Gastroesophageal sphincter (tissue), 4 donors: ENCODE results near the gene ZNF211. TPM values are rescaled to one million over a fixed set of nuclear protein-coding genes. Genes with fewer than 3 reads are reported as not detected.

Experiments used
- ATAC-seq: fragments of 150-250 bp; one replicate; pipeline ENCODE4 v1.9.1; 2016; ENCODE audit warnings: mild to moderate bottlenecking, moderate library complexity
- H3K27ac ChIP-seq, 4 donors: fragments of 200-600 bp; sonication (generic) in 3 of 4; 1 replicate in 3 of 4; 2 replicates in 1 of 4; pipeline ENCODE4 v1.5.1; 2016 to 2019
- H3K27me3 ChIP-seq: fragments of 200-600 bp; sonication (generic); one replicate; pipeline ENCODE4 v1.5.1; 2019
- H3K36me3 ChIP-seq, 2 donors: fragments of 200-600 bp; sonication (generic); one replicate each; pipeline ENCODE4 v1.5.1; 2019; ENCODE audit warnings: control low read depth in 1 of 2
- H3K4me1 ChIP-seq, 3 donors: fragments of 200-600 bp; sonication (generic); 1 replicate in 2 of 3; 2 replicates in 1 of 3; pipeline ENCODE4 v1.5.1; 2016 to 2019; ENCODE audit warnings: control low read depth in 2 of 3
- H3K4me3 ChIP-seq, 2 donors: fragments of 200-600 bp; sonication (generic); one replicate each; pipeline ENCODE4 v1.5.1; 2019; ENCODE audit warnings: mild to moderate bottlenecking in 1 of 2, moderate library complexity in 1 of 2
- H3K9me3 ChIP-seq, 3 donors: fragments of 200-600 bp; sonication (generic); one replicate each; pipeline ENCODE4 v1.5.1; 2017 to 2019; ENCODE audit warnings: control low read depth in 2 of 3
- CTCF ChIP-seq, 4 experiments: fragments of 200-600 bp in 2 of 4; fragments of 450-650 bp in 2 of 4; sonication (generic) in 1 of 4; IDR thresholded peaks; one replicate each; pipeline ENCODE4 v1.5.1; 2017 to 2019; ENCODE audit warnings: antibody characterized with exemption in 4 of 4, mild to moderate bottlenecking in 2 of 4, moderate library complexity in 2 of 4
- EP300 ChIP-seq: sonication (generic); formaldehyde crosslinking; IDR thresholded peaks from one replicate; pipeline ENCODE4 v1.6.1; 2017; ENCODE audit warnings: antibody characterized with exemption, mild to moderate bottlenecking
- POLR2A ChIP-seq, 2 donors: fragments of 450-650 bp; IDR thresholded peaks; one replicate each; pipeline ENCODE4 v1.6.1; 2017; ENCODE audit warnings: antibody characterized with exemption in 2 of 2, mild to moderate bottlenecking in 2 of 2, moderate library complexity in 1 of 2
- POLR2AphosphoS5 ChIP-seq: sonication (generic); formaldehyde crosslinking; IDR thresholded peaks from one replicate; pipeline ENCODE4 v1.6.1; 2017; ENCODE audit warnings: antibody characterized with exemption
- WGBS, 2 donors: methylation state at CpG; one replicate each; pipeline ENCODE4 v1.1.5; 2018; ENCODE audit warnings: low coverage in 1 of 2; 5-methylcytosine and 5-hydroxymethylcytosine counted together
- total RNA-seq, 4 donors: library from RNA; depleted of rRNA; stranded (reverse); fragments of >200 nt; gene quantifications; one replicate each; pipeline ENCODE4 v1.1.0, GENCODE V29; 2016

Gene ZNF211
- total RNA-seq, 4 donors from 2014 or later, result 8.3 to 16.8 (median 15.3) TPM

DNA sequence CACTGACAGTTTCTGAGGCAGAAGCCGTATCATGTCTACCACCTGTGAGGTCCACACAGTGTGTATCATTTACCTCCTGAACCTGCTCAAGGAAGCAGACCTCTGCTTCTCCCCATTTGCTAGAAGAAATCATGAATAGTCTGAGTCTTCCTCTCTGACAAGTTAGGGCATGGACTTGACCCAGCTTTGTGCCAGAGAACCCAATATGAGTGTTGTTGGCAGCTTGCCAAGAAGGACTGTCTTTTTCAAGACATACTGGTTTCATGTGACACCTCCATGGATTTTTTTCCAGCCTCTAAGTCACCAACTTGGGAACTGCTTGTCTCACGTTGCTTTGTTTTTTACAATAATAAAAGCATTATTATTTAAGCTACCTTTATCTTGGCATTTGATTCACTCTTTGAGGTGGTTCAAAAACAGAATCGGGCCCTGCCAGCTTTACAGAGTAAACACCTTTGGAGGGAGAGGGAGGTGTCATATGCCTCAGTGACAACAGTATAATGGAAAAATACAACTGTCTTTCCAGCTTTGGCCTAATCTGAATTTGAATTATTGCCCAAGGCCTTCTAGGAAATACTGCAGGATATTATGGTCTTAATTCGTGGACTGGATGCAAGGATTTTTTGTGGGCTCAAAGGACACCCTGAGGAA lies 9.6 kb downstream of the ZNF211 start:
- TF ChIP-seq CTCF (IDR thresholded peaks at IDR 0.05) (no peak), POLR2AphosphoS5 (no peak), EP300 (no peak), POLR2A (IDR thresholded peaks at IDR 0.05) (no peak)
- no peak overlapping the region for H3K27ac ChIP-seq
- no peak overlapping the region for H3K4me3 ChIP-seq
- no peaks in the 10 kb centered on the region for H3K27me3 ChIP-seq
- no peaks in the 10 kb centered on the region for H3K4me1 ChIP-seq
- ATAC-seq, result no peak
- 67 to 96% methylated on average over 2 to 3 of the region's 4 CpGs for WGBS, 2 donors
- peaks cover 0 to 68% (median 3%) of the 10 kb centered on the region in 3 donors for H3K9me3 ChIP-seq
- peaks cover 8 to 64% of the 10 kb centered on the region in 2 donors for H3K36me3 ChIP-seq

DNA sequence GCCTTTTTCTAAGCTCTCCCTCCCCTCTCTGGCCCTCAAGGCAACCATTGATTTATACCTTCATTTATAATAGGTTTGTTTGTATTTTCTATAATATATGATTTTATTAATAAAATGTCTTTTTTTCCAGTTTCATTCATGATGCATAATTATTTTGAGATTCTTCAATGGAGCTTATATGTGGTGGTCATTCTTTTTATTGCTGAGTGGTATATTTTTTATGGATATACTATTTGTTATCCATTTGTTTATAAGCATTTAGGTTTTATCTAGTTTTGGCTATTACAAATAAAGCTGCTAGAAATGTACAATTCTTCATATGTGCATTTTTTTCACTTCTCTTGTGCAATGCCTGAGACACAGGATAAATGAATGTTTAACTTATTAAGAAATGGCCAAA lies 10.8 kb downstream of the ZNF211 start:
- H3K9me3 ChIP-seq, result peaks cover 0 to 56% (median 3%) of the 10 kb centered on the region in 3 donors
- no peak for ATAC-seq
- no peak overlapping the region for H3K4me3 ChIP-seq
- H3K4me1 ChIP-seq, result no peaks in the 10 kb centered on the region
- TF ChIP-seq EP300 (no peak), POLR2AphosphoS5 (no peak), POLR2A (IDR thresholded peaks at IDR 0.05) (no peak), CTCF (IDR thresholded peaks at IDR 0.05) (no peak)
- H3K27me3 ChIP-seq, result no peaks in the 10 kb centered on the region
- no peak overlapping the region for H3K27ac ChIP-seq
- peaks cover 8 to 52% of the 10 kb centered on the region in 2 donors for H3K36me3 ChIP-seq

DNA sequence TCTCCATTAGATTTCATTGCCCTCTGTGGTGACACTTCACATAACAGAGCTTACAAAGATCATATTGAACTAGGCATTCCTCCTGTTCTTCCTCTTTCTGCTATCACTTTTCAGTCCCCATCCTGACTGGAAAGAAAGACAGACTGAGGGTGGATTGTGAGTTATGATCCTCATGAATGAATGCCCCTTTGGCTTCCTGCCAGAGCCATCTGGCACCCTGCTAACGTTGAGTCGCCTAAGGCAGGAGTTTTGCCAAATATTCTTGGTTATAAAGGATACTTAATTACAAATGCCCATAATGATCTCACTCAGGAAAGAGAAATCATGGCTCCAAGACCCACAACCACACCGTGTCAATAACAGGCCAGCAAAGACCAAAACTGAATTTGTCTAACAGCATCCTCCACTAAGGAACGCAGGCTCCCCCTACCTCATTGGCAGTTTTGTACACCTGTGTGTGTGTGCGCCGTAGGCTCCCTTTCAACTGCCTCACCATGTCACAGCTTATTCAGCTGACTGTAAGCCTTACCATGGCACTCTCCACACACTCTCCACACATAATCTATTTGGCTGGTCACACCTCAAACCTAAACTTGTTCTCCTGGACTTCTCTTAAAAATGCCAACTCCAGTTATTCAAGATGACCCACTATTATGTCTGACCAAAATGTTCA lies 15.5 kb downstream of the ZNF211 start:
- no peak overlapping the region for H3K4me3 ChIP-seq
- H3K27ac ChIP-seq, result no peak overlapping the region
- peaks cover 0 to 11% (median 0%) of the 10 kb centered on the region in 3 donors for H3K9me3 ChIP-seq
- H3K36me3 ChIP-seq, result peaks cover 0 to 6% of the 10 kb centered on the region in 2 donors
- TF ChIP-seq POLR2AphosphoS5 (no peak), EP300 (no peak), CTCF (IDR thresholded peaks at IDR 0.05) (no peak), POLR2A (IDR thresholded peaks at IDR 0.05) (no peak)
- WGBS, 2 donors, result 52 to 53% methylated on average over 6 of the region's 6 CpGs
- no peaks in the 10 kb centered on the region for H3K27me3 ChIP-seq
- no peaks in the 10 kb centered on the region for H3K4me1 ChIP-seq
- ATAC-seq, result no peak

GRCh38 chr19:57651654-57651996 lies 18.7 kb downstream of the ZNF211 start:
- 0 to 19% methylated on average over 1 to 6 of the region's 6 CpGs for WGBS, 2 donors
- Histone ChIP-seq H3K4me1 (no peaks in the 10 kb centered on the region), H3K27ac (no peak overlapping the region), H3K27me3 (no peaks in the 10 kb centered on the region), H3K36me3 (no peaks in the 10 kb centered on the region), H3K9me3 (peaks cover 0 to 12% (median 0%) of the 10 kb centered on the region in 3 donors), H3K4me3 (no peak overlapping the region)
- no peak for TF ChIP-seq EP300
- no peak for TF ChIP-seq POLR2A (IDR thresholded peaks at IDR 0.05)
- TF ChIP-seq CTCF (IDR thresholded peaks at IDR 0.05), result no peak
- no peak for TF ChIP-seq POLR2AphosphoS5
- no peak for ATAC-seq

- H3K27ac ChIP-seq, result no peak overlapping the region
- 92% methylated on average over 2 of the region's 2 CpGs; no CpG with 5 or more reads in 1 of the 2 donors for WGBS, 2 donors
- peaks cover 0 to 12% (median 0%) of the 10 kb centered on the region in 3 donors for H3K9me3 ChIP-seq
- no peaks in the 10 kb centered on the region for H3K4me1 ChIP-seq
- TF ChIP-seq POLR2AphosphoS5 (no peak), POLR2A (IDR thresholded peaks at IDR 0.05) (no peak), EP300 (no peak), CTCF (IDR thresholded peaks at IDR 0.05) (no peak)
- H3K4me3 ChIP-seq, result no peak overlapping the region
- no peaks in the 10 kb centered on the region for H3K27me3 ChIP-seq
- no peaks in the 10 kb centered on the region for H3K36me3 ChIP-seq
- no peak for ATAC-seq
Observed at GRCh38 chr19:57653689-57654088, 20.7 kb downstream of the ZNF211 start.
